Inferior parietal cortex (tissue), 1 donor: ENCODE measurements around the gene LRRC75B.
"Not testable (repeated sequence)": the region's sequence is repeated elsewhere in the genome, so short reads cannot be mapped to it uniquely, and the experiment has no call there.

Experiments used
- DNase-seq: peaks from one replicate; pipeline ENCODE4 v3.0.0-alpha.2; 2016; ENCODE audit errors: extremely low spot score

LRRC75B gene, protein sequence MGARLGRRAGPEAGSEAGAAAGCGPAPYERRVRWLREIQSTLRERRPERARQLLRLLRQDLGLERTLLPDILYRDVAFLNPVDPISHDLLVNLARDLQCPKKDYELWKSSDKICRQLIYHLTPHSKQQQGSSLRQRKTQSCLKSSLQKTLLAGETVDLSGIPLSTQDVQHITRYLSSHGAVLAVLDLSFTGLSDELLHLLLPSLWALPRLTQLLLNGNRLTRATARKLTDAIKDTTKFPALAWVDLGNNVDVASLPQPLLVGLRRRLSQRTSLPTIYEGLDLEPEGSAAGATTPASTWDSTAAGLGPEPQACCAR

DNA sequence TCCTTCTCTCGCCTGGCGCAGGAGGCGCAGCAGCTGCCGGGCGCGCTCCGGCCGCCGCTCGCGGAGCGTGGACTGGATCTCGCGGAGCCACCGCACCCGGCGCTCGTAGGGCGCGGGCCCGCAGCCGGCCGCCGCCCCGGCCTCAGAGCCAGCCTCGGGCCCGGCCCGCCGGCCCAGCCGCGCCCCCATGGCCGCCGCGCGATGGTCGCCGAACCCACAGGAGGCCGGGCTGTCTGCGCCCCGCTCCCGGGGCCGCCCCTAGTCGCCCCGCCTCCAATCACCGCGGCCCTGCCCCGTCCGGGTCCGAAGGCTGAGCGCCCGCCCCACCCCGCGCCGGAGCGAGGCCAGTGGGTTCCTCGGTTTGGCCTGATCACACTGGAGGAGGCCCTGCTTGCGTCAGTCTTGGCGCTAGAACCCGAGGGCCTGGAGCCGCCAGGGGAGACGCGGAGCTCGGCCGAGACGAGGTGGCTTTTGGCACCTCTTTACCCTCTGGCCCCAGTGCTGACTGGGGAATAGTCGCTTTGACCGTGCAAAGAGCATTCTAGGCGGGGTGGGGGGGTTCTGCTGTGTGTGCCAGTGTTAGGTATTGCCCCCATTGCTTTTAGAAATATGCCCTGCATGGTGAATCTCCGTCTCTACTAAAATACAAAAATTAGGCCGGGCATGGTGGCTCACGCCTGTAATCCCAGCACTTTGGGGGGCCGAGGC, at the start of gene LRRC75B:
Gene LRRC75B (minus strand): TSS at position 223 of the 708 bp plus-strand sequence. CDS start 34 bp downstream, at position 189.
- DNase-seq: peak; percentile 49

DNA sequence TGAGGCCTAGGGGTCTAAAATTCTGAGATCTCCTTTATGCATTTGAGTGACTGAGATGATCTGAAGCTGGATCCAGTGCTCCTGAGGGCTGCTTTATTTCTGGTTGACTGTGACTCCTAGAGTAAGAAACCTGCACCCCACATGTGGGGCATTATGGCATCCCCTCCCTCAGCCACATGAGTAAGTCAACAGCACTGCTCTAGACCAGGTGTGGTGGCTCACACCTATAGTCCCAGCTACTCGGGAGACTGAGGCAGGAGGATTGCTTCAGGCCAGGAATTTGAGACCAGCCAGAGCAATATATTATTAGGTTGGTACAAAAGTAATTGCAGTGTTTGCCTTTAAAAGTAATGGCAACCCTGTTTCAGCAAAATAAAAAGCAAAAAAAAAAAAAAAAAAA, 49.4 kb upstream of the LRRC75B start:
- not testable (repeated sequence) for DNase-seq

DNA sequence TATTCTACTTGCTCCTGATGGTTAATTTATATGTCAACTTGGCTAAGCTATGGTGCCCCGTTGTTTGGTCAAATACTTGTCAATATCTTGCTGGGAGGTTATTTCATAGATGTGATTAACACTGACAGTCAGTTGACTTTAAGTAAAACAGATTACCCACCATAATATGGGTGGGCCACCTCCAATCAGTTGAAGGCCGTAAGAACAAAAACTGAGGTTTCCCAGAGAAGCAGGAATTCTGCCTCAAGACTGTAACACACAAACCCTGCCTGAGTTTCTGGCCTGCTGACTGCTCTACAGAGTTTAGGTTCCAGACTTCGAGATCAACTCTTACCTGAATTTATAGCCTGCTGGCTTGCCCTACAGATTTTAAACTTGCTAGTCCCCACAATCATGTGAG, 43.6 kb upstream of the LRRC75B start:
- DNase-seq: not testable (repeated sequence)

DNA sequence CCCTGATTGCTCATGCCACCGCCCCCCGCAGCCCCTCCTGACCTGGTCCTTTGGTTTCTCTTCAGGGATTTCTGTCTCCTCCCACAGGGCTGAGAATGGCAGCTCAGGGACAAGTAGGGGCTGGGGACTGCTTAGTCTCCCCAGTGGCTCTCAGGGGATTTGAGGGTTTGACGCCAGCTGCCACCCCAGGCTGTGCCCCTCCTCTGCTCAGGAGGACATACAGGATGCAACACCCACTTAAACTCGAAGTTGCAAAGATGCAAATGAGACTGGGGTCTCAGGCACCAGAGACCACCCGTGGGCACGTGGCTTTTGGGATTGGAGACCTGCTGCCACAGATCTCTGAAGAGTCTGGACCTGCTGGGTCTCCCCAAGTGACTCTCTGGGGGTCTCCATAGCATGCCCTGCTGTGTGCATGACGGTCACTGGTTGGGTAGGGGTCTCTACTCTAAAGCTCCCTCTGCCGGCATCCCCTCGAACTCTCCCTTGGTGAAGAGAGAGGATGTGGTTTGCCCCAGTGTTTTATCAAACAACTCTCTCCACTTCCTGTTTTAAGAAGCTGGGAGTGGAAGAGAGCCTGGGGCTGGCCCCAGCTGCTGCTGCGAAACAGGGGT, 42.0 kb upstream of the LRRC75B start:
- DNase-seq: not testable (repeated sequence)

DNA sequence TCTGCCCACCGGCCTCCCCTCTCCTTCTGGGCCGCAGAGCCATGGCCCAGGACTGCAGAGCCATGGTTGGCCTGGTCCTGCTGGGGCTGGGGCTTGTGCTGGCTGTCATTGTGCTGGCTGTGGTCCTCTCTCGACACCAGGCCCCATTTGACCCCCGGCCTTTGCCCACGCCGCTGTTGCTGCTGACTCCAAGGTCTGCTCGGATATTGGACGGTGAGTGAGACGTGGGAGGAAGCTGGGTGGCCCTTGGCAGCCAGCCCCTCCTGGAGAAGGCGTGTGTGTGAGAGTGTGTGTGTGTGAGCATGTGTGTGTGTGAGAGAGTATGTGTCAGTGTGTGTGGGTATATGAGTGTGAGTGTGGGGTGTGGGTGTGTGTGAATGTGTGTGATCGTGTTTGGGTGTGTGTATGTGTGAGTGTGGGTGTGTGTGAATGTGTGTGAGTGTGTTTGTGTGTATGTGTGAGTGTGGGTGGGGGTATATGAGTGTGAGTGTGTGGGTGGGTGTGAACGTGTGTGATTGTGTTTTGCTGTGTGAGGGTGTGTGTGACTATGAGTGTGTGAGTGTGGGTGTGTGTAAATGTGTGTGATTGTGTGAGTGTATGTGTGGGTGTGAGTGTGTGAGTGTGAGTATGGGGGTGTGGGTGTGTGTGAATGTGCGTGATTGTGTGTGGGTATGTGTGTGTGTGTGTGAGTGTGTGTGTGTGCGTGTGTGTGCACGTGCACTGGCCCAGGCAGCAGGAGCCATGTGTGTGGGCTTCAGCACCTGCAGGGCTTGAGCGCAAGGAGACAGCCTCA, 40.6 kb upstream of the LRRC75B start:
- DNase-seq: not testable (repeated sequence)

DNA sequence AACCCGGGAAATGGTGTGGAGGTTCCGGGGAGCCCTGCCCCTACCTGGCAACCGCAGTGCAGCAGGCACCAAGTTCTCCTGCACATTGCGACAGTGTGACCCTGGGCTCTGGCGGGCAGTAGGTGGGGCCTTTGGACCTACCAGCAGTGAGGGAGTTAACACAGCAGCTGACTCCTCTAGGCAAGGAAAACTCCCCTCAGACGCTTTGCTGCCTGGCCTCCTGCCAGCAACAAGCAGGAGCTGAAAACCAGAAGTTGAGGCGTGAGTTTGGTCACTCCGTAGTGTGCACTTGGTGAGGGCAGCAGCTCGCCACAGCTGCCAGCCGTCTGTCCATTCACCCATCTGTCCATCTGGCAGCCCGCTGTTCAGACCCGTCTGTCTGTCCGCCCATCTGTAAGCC, 39.8 kb upstream of the LRRC75B start:
- DNase-seq: not testable (repeated sequence)

DNA sequence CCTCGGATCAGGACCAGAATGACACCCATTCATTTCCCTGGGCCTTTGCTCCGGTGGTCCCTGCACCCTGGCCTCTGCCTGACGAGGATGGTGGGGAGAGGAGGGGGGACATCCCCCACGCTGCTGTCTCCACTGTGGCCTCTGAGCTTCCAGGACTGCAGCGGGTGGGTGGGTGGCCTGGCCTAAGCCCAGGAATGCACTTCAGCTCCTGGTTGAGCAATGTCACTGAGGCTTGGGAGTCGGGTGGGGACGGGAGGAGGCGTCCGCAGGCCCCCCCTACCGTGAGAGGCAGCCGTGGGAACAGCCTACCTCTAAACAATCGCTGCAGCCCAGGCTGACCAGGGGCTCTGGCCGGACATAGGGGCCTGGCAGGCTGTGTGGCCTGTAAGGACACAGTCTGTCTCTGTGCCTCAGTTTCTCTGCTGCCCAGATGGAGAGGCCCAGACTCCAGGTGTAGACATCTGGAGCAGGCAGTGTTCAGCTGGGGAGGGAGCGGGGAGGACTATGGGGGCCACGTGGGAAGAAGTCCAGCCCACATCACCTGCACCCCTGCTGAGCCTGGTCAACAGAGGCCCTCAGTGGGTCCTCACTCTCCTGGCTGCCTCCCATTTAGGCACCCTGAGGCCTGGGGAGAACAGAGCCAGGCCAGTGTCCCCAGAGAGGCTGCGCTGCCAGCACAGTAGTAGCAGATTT, 38.7 kb upstream of the LRRC75B start:
- DNase-seq: not testable (repeated sequence)

DNA sequence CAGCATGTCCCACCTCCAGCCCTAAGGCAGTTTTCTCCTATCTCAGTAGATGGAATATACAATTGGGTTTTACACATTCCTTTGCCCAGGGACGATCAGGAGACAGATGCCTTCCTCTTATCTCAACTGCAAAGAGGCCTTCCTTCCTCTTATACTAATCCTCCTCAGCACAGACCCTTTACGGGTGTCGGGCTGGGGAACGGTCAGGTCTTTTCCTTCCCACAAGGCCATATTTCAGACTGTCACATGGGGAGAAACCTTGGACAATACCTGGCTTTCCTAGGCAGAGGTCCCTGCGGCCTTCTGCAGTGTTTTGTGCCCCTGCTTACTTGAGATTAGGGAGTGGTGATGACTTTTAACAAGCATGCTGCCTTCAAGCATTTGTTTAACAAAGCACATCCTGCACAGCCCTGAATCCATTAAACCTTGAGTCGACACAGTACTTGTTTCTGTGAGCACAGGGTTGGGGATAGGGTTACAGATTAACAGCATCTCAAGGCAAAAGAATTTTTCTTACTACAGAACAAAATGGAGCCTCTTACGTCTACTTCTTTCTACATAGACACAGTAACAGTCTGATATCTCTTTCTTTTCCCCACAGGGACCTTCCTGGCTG, 38.0 kb upstream of the LRRC75B start:
- DNase-seq: not testable (repeated sequence)

DNA sequence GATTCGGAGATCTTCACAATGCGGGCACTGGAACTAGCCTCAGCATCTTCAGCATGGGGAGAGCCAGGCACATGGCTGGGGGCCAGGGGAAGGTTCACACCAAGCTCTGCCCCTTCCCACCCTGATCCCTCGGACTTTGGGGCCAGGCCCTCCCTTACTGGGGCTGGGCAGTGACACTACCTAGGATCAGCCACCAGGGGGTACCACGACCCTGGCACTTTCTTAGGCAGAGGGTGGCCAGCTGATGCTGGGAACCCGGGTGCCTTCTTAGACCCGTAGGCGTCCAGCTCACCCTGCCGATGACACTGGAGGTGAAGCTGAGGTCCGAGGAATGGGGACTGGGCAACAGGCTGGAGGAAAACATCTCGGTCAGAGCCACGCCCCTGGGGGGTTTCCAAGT, 36.2 kb upstream of the LRRC75B start:
- not testable (repeated sequence) for DNase-seq

DNA sequence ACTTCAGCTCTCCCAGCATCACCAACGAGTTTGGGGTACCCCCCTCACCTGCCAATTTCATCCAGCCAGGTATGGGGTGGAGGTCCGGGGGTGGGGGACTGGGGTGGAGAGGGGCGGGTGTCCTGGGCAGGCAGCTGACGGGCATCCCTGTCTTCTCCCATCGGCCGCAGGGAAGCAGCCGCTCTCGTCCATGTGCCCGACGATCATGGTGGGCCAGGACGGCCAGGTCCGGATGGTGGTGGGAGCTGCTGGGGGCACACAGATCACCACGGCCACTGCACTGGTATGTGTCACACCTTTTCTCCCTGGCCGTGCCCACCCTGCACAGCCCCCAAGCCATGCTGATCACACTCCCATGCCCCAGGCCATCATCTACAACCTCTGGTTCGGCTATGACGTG, 35.0 kb upstream of the LRRC75B start:
- DNase-seq: not testable (repeated sequence)

DNA sequence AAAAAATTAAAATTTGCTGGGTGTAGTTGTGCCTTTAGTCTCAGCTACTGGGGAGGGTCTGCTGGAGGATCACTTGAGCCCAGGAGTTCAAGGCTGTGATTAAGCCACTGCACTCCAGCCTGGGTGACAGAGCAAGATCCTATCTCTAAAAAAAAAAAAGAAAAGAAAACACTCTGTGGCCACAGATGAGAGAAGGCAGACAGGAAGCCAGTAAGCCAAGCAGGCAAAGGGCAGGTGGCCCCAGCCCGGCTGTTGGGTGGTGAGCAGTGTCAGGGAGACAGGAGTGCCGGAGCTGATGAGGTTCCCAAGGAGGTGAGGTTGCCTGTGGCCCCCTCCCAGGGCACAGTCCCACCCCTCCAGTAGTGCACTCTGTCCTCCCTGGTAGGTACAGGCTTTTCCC, 29.7 kb upstream of the LRRC75B start:
- DNase-seq: not testable (repeated sequence)

DNA sequence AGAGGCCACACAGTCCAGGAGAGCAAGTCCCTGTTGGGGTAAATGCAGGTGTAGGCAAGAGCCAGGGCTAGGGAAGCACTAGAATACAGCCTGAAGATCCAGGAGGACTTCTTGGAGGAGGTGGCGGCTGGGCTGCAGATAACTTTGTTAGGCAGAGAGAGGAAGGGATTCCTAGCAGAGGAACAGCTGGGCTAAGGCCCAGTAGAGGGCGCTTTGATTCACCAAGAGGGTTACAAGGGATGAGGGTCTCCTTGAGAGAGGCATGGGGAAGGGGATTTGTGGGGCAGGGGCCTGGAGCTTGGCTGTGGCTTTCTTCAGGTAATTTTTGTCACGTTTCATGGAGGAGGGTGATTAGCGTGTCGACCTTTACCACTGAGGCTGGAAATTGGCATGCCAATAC, 28.4 kb upstream of the LRRC75B start:
- not testable (repeated sequence) for DNase-seq

DNA sequence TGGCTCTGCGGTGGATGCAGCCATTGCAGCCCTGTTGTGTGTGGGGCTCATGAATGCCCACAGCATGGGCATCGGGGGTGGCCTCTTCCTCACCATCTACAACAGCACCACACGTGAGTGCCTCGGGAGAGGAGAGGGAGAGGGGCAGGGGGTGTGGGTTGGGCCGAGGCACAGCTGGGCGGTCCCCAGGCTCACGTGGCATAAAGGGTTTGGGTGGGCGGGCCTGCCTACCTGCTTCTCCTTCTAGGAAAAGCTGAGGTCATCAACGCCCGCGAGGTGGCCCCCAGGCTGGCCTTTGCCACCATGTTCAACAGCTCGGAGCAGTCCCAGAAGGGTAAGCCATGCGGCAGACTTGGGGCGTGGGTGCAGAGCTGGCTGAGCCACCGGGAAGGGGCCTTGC, 21.9 kb upstream of the LRRC75B start:
- DNase-seq: not testable (repeated sequence)

DNA sequence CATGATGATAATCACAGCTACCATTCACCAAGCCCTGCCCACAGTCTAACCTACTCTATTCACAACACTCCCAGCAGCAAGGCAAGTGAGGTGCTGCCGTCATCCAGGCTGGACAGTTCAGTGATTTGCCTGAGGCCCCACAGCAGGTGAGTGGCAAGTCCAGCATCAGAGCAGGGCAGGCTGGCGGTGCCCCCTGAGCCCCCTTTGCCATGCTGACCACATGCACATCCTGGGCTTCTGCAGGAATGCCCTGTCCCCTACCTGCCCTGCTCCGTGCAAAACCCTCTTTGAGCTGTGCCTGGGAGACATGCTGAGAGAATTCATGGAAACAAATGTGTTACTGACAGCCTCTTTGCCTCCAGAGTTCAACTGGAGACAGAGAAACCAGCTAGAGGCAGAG, 17.0 kb upstream of the LRRC75B start:
- not testable (repeated sequence) for DNase-seq

DNA sequence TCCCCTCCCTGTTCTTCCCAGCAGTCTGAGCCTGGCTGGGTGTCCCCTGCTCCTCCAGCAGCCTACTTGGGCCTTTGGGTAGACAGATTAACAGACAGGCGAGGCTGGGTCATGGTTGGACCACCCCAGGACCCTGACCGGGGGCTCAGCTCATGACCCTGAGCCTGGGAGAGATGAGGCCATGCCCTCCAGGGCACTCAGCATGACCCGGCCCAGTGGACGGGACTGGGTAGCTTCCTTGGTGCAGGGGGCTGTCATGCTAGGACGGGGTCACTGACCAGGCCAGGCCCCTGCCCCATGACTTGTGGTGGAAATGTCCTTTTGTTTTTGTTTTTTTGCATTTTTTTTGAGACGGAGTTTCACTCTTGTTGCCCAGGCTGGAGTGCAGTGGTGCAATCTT, 15.5 kb upstream of the LRRC75B start:
- not testable (repeated sequence) for DNase-seq

DNA sequence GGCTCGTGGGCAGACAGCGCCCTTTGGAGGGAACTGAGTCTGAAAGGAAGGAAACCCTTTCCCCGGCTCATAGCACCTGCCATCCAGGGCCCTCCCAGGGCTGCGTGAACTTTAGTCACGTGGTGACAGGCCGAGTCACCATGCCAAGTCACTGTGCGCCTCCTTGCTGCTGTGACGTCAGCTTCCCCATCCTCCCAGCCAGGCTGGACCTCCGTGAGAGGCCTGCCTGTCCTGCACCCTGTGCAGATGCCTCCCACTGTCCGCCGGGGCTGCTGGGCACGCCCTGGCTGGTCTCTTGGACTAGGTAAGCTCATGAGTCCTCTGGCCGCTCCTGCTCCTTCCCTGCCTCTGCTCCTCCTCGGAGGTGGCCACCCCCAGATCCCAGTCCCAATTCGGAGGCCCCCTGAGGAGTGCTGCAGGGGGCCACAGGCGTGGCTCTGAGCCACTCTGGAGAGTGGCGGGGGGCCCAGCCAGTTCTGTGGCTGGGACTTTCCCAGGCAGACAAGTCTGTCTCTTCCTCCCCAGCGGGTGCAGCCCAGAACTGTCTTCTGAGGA, 14.6 kb upstream of the LRRC75B start:
- DNase-seq: not testable (repeated sequence)

DNA sequence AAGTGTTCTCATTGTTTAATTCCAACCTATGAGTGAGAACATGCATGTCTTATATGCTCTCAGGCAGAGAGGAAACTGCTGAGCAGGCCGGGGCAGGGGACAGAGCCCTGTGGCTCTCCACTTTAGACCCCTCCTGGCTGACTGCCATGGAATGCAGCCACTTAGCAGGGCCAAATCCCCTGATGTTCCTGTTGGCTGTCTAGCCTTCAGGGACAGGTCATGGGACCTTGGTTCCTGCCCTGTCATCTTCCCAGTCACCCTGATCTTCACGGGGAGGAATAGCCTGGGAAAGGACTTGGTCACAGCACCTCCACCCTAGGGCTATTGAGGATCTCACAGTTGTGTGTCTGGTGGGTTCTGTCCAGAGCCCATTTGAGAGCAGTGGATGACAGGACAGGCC, 13.5 kb upstream of the LRRC75B start:
- DNase-seq: not testable (repeated sequence)

DNA sequence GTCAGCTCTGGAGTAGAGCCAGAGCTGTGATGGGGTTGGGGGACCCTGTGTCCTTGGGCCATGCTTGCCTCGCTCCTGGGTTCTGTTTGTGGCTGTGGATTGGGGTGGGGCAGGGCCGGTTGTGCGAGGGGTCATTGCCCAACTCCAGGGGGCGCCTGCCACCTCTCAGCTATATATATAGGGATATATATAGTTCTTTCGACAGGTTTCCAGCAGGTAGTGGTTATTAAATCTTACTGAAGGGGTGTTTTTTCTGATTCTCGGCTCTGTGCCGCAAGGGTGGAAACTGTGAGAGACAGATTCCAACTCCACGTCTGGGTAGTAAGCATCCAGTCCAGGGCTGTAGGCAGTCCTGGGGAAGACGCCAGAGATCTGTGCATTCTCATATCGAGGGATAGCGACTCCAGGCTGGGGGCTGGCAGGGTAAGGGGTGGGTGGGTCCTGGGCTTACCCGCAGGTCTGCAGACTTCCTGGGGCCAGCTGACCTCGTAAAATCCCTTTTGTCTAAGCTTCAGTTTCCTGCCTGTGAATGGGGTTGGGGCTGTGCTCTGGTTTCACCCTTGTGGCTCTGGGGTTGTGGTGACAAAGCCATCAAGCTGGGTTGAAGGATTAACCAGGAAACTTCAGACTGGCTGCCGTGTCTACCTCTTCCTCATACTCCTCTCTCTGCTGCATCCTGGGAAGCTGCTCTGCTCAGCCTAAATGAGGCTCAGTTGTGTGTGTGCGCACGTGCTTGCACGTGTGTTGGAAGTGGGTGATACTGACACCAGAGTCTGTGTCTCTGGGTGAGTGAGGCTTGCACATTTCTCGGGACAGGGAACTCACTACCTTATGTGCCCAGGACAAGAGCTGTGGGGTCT, 11.1 kb upstream of the LRRC75B start:
- DNase-seq: not testable (repeated sequence)
